Measurements from ENCODE around the gene ATXN1.

ATXN1 gene

GRCh38 chr6:16473184-16473907, 287.9 kb downstream of the ATXN1 start:
- DNase-seq: no peak
- TF ChIP-seq CTCF (IDR thresholded peaks at IDR 0.05; ENCODE audit: low read depth, low read length): no peak
- peaks cover 11% of the 10 kb centered on the region for H3K4me1 ChIP-seq
- H3K9me3 ChIP-seq: no peaks in the 10 kb centered on the region
- H3K36me3 ChIP-seq: no peaks in the 10 kb centered on the region
- H3K27me3 ChIP-seq: no peaks in the 10 kb centered on the region
- no peak overlapping the region for H3K4me3 ChIP-seq (ENCODE audit: low read depth, low read length)

GRCh38 chr6:16472349-16473069, 288.8 kb downstream of the ATXN1 start:
- TF ChIP-seq CTCF (IDR thresholded peaks at IDR 0.05; ENCODE audit: low read depth, low read length): no peak
- no peaks in the 10 kb centered on the region for H3K9me3 ChIP-seq
- H3K27me3 ChIP-seq: no peaks in the 10 kb centered on the region
- DNase-seq: no peak
- no peaks in the 10 kb centered on the region for H3K36me3 ChIP-seq
- H3K4me1 ChIP-seq: peaks cover 7% of the 10 kb centered on the region
- no peak overlapping the region for H3K4me3 ChIP-seq (ENCODE audit: low read depth, low read length)

- Histone ChIP-seq H3K27me3 (no peaks in the 10 kb centered on the region), H3K36me3 (no peaks in the 10 kb centered on the region), H3K4me1 (peaks cover under 1% of the 10 kb centered on the region; the same call in 1 of the 2 replicates), H3K4me3 (ENCODE audit: low read depth, low read length) (no peak overlapping the region), H3K9me3 (no peaks in the 10 kb centered on the region)
- TF ChIP-seq CTCF (IDR thresholded peaks at IDR 0.05; ENCODE audit: low read depth, low read length): no peak
- no peak for DNase-seq
Measured at GRCh38 chr6:16471910-16472297, 289.4 kb downstream of the ATXN1 start.

GRCh38 chr6:16471222-16471909, 289.9 kb downstream of the ATXN1 start:
- no peak for TF ChIP-seq CTCF (IDR thresholded peaks at IDR 0.05; ENCODE audit: low read depth, low read length)
- H3K4me3 ChIP-seq (ENCODE audit: low read depth, low read length): no peak overlapping the region
- no peaks in the 10 kb centered on the region for H3K4me1 ChIP-seq
- no peaks in the 10 kb centered on the region for H3K36me3 ChIP-seq
- no peaks in the 10 kb centered on the region for H3K27me3 ChIP-seq
- no peaks in the 10 kb centered on the region for H3K9me3 ChIP-seq
- no peak for DNase-seq

GRCh38 chr6:16470502-16471221, 290.6 kb downstream of the ATXN1 start:
- Histone ChIP-seq H3K9me3 (no peaks in the 10 kb centered on the region), H3K4me1 (no peaks in the 10 kb centered on the region), H3K27me3 (no peaks in the 10 kb centered on the region), H3K4me3 (ENCODE audit: low read depth, low read length) (no peak overlapping the region), H3K36me3 (no peaks in the 10 kb centered on the region)
- no peak for DNase-seq
- no peak for TF ChIP-seq CTCF (IDR thresholded peaks at IDR 0.05; ENCODE audit: low read depth, low read length)
